WTC11 (cell line): Measurements from ENCODE around the gene MYL5.
"Not testable (repeated sequence)": the region's sequence is repeated elsewhere in the genome, so short reads cannot be mapped to it uniquely, and the experiment has no call there.

ENCODE experiments used
- ATF2 ChIP-seq: sonication (generic); formaldehyde crosslinking; IDR thresholded peaks from 2 replicates; pipeline ENCODE4 v1.8.1; 2022; ENCODE audit warnings: low read depth, missing genetic modification reagents, borderline replicate concordance
- ATF3 ChIP-seq: sonication (generic); formaldehyde crosslinking; conservative IDR thresholded peaks from 2 replicates; pipeline ENCODE4 v1.8.1; 2022; ENCODE audit warnings: mild to moderate bottlenecking, missing genetic modification reagents
- CTCF ChIP-seq: fragments of 200-600 bp; IDR thresholded peaks from 2 replicates; pipeline ENCODE4 v1.8.0; 2022; ENCODE audit warnings: antibody characterized with exemption
- E2F1 ChIP-seq: sonication (generic); formaldehyde crosslinking; IDR thresholded peaks from 2 replicates; pipeline ENCODE4 v1.8.0; 2022; ENCODE audit warnings: mild to moderate bottlenecking, missing genetic modification reagents
- NFYB ChIP-seq: sonication (generic); formaldehyde crosslinking; conservative IDR thresholded peaks from 2 replicates; pipeline ENCODE4 v1.8.0; 2022; ENCODE audit warnings: low read depth, missing genetic modification reagents
- NR1H2 ChIP-seq: sonication (generic); formaldehyde crosslinking; IDR thresholded peaks from 2 replicates; pipeline ENCODE4 v1.9.0; 2021; ENCODE audit warnings: mild to moderate bottlenecking, moderate library complexity, missing genetic modification reagents
- PRDM15 ChIP-seq: sonication (generic); formaldehyde crosslinking; IDR thresholded peaks from 2 replicates; pipeline ENCODE4 v1.8.0; 2022; ENCODE audit warnings: missing genetic modification reagents
- TCF7 ChIP-seq: sonication (generic); formaldehyde crosslinking; IDR thresholded peaks from 2 replicates; pipeline ENCODE4 v1.8.0; 2022; ENCODE audit warnings: mild to moderate bottlenecking, low read depth, missing genetic modification reagents, moderate library complexity
- TP53 ChIP-seq: sonication (generic); formaldehyde crosslinking; IDR thresholded peaks from 2 replicates; pipeline ENCODE4 v1.8.1; 2023; ENCODE audit warnings: mild to moderate bottlenecking, missing genetic modification reagents
- USF2 ChIP-seq: sonication (generic); formaldehyde crosslinking; IDR thresholded peaks from 2 replicates; pipeline ENCODE4 v1.8.1; 2023; ENCODE audit warnings: mild to moderate bottlenecking, missing genetic modification reagents, moderate library complexity
- ZNF281 ChIP-seq: sonication (generic); formaldehyde crosslinking; IDR thresholded peaks from 2 replicates; pipeline ENCODE4 v1.8.0; 2023; ENCODE audit warnings: mild to moderate bottlenecking, missing genetic modification reagents
- ZNF423 ChIP-seq: fragments of 250-450 bp; sonication (Bioruptor Pico); IDR thresholded peaks from 2 replicates; pipeline ENCODE4 v2.1.2; 2022; ENCODE audit warnings: mild to moderate bottlenecking, moderate library complexity
- ZSCAN18 ChIP-seq: fragments of 250-450 bp; sonication (Bioruptor Pico); IDR thresholded peaks from 2 replicates; pipeline ENCODE4 v2.1.2; 2022; ENCODE audit warnings: mild to moderate bottlenecking, moderate library complexity

- not testable (repeated sequence) for TF ChIP-seq NFYB (CRISPR knock-in tag); E2F1 (CRISPR knock-in tag); ZNF281 (CRISPR knock-in tag); CTCF; TCF7 (CRISPR knock-in tag); ATF2 (CRISPR knock-in tag); ZNF423 (CRISPR knock-in tag); NR1H2 (CRISPR knock-in tag); ZSCAN18 (CRISPR knock-in tag); USF2 (CRISPR knock-in tag); TP53 (CRISPR knock-in tag); ATF3 (CRISPR knock-in tag); PRDM15
Measured at GRCh38 chr4:635066-635835, 39.1 kb upstream of the MYL5 start.
